GM23338 (cell line): ENCODE data around the gene SMTNL1. TPM values are rescaled to one million over a fixed set of nuclear protein-coding genes. Genes with fewer than 3 reads are reported as not detected.

ENCODE experiments used
- ATAC-seq: fragments of 200-7000 bp; cut with Tn5 transposase; 3 replicates; pipeline ENCODE4 v1.9.1; 2020
- DNase-seq: peaks from one replicate; pipeline ENCODE4 v3.0.0-alpha.2; 2015; ENCODE audit warnings: low spot score
- H2AFZ ChIP-seq: fragments of 200-600 bp; sonication (generic); 2 replicates; pipeline ENCODE4 v1.8.0; 2016; ENCODE audit warnings: antibody characterized with exemption, mild to moderate bottlenecking, moderate library complexity
- H3F3A ChIP-seq: fragments of 200-600 bp; sonication (generic); replicated peaks from 2 replicates; pipeline ENCODE4 v1.8.0; 2017; ENCODE audit warnings: antibody characterized with exemption, mixed run types, low read depth
- H3K27ac ChIP-seq: fragments of 200-600 bp; sonication (generic); 2 replicates; pipeline ENCODE4 v1.6.1; 2016; ENCODE audit warnings: low read depth
- H3K27me3 ChIP-seq: fragments of 200-600 bp; sonication (generic); 2 replicates; pipeline ENCODE4 v1.8.0; 2016; ENCODE audit warnings: mild to moderate bottlenecking, mixed run types, moderate library complexity; ENCODE audit not compliant: insufficient read depth
- H3K36me3 ChIP-seq: fragments of 200-600 bp; sonication (generic); 2 replicates; pipeline ENCODE4 v1.8.0; 2016; ENCODE audit warnings: mild to moderate bottlenecking; ENCODE audit not compliant: insufficient read depth
- H3K4me1 ChIP-seq: fragments of 200-600 bp; sonication (generic); 2 replicates; pipeline ENCODE4 v1.8.0; 2016; ENCODE audit warnings: mild to moderate bottlenecking, moderate library complexity; ENCODE audit not compliant: insufficient read depth
- H3K4me2 ChIP-seq: fragments of 200-600 bp; sonication (generic); 2 replicates; pipeline ENCODE4 v1.7.1; 2017; ENCODE audit warnings: mixed run types
- H3K4me3 ChIP-seq: fragments of 200-600 bp; sonication (generic); 2 replicates; pipeline ENCODE4 v1.6.1; 2016; ENCODE audit warnings: mixed run types
- H3K79me2 ChIP-seq: fragments of 200-600 bp; sonication (generic); replicated peaks from 2 replicates; pipeline ENCODE4 v1.8.0; 2017; ENCODE audit warnings: mild to moderate bottlenecking; ENCODE audit not compliant: insufficient read depth
- H3K9me2 ChIP-seq: fragments of 200-600 bp; sonication (generic); 2 replicates; pipeline ENCODE4 v1.8.0; 2017; ENCODE audit not compliant: insufficient read depth
- H4K20me1 ChIP-seq: fragments of 200-600 bp; sonication (generic); replicated peaks from 2 replicates; pipeline ENCODE4 v1.8.0; 2017; ENCODE audit warnings: mild to moderate bottlenecking; ENCODE audit not compliant: insufficient read depth
- H3K27ac Mint-ChIP-seq: 2 replicates; pipeline ENCODE4 v1.8.0; 2020; ENCODE audit warnings: inconsistent platforms, mild to moderate bottlenecking, moderate library complexity, mixed read lengths
- H3K27me3 Mint-ChIP-seq: 3 replicates; pipeline ENCODE4 v1.8.0; 2022; ENCODE audit warnings: low read depth, mild to moderate bottlenecking, moderate library complexity, mixed read lengths, inconsistent platforms; ENCODE audit not compliant: insufficient read depth, poor library complexity
- H3K36me3 Mint-ChIP-seq: 3 replicates; pipeline ENCODE4 v1.8.0; 2021; ENCODE audit warnings: low read depth, mild to moderate bottlenecking, inconsistent platforms, moderate library complexity, mixed read lengths
- H3K4me1 Mint-ChIP-seq: 3 replicates; pipeline ENCODE4 v1.8.0; 2020; ENCODE audit warnings: mild to moderate bottlenecking, inconsistent platforms, mixed read lengths
- H3K4me3 Mint-ChIP-seq: 3 replicates; pipeline ENCODE4 v1.8.0; 2021; ENCODE audit warnings: moderate library complexity, mild to moderate bottlenecking, inconsistent platforms, mixed read lengths
- H3K9me3 Mint-ChIP-seq: 3 replicates; pipeline ENCODE4 v1.8.0; 2020; ENCODE audit warnings: moderate library complexity, mild to moderate bottlenecking, inconsistent platforms, mixed read lengths
- CREB1 ChIP-seq: fragments of 250-450 bp; sonication (Bioruptor Pico); IDR thresholded peaks from 2 replicates; pipeline ENCODE4 v1.5.0; 2020; ENCODE audit warnings: low read depth, mild to moderate bottlenecking, moderate library complexity
- CTCF ChIP-seq, 2 experiments: fragments of 200-600 bp in 1 of 2; sonication (generic) in 1 of 2; conservative IDR thresholded peaks; 2 replicates each; pipeline versions ENCODE4 v1.5.1 to v1.6.1; 2016 to 2017; ENCODE audit warnings: antibody characterized with exemption in 2 of 2, low read depth in 2 of 2, mild to moderate bottlenecking in 2 of 2, moderate library complexity in 1 of 2
- ETS1 ChIP-seq: IDR thresholded peaks from 2 replicates; pipeline ENCODE4 v1.6.1; 2016; ENCODE audit warnings: antibody characterized with exemption
- EZH2 ChIP-seq: fragments of 200-600 bp; sonication (generic); IDR thresholded peaks from one replicate; pipeline ENCODE4 v1.8.0; 2017; ENCODE audit warnings: antibody characterized with exemption, mild to moderate bottlenecking, low read depth; ENCODE audit not compliant: unreplicated experiment
- EZH2phosphoT487 ChIP-seq: fragments of 200-600 bp; sonication (generic); IDR thresholded peaks from one replicate; pipeline ENCODE4 v1.8.1; 2018; ENCODE audit warnings: antibody characterized with exemption; ENCODE audit not compliant: unreplicated experiment
- JUNB ChIP-seq: IDR thresholded peaks from one replicate; pipeline ENCODE4 v1.6.1; 2016; ENCODE audit warnings: antibody characterized with exemption; ENCODE audit not compliant: unreplicated experiment
- NANOG ChIP-seq: IDR thresholded peaks from 2 replicates; pipeline ENCODE4 v1.6.1; 2016; ENCODE audit warnings: antibody characterized with exemption, borderline replicate concordance
- POLR2AphosphoS5 ChIP-seq: IDR thresholded peaks from 2 replicates; pipeline ENCODE4 v1.6.1; 2016; ENCODE audit warnings: antibody characterized with exemption, low read depth
- REST ChIP-seq: IDR thresholded peaks from one replicate; pipeline ENCODE4 v1.6.1; 2018; ENCODE audit warnings: antibody characterized with exemption; ENCODE audit not compliant: unreplicated experiment
- STAT1 ChIP-seq: IDR thresholded peaks from one replicate; pipeline ENCODE4 v1.6.1; 2016; ENCODE audit warnings: antibody characterized with exemption; ENCODE audit not compliant: unreplicated experiment
- ZNF114 ChIP-seq: fragments of 250-450 bp; sonication (Bioruptor Pico); IDR thresholded peaks from 2 replicates; pipeline ENCODE4 v1.5.0; 2020; ENCODE audit warnings: mild to moderate bottlenecking, moderate library complexity
- ZNF331 ChIP-seq: fragments of 250-450 bp; sonication (Bioruptor Pico); IDR thresholded peaks from 2 replicates; pipeline ENCODE4 v1.5.0; 2020; ENCODE audit warnings: low read depth, mild to moderate bottlenecking, moderate library complexity
- ZNF462 ChIP-seq: fragments of 250-450 bp; sonication (Bioruptor Pico); IDR thresholded peaks from 2 replicates; pipeline ENCODE4 v1.5.0; 2020; ENCODE audit warnings: mild to moderate bottlenecking, moderate library complexity
- polyA plus RNA-seq: library from polyadenylated mRNA; unstranded; fragments of >200 nt; fragmentation: Nextera tagmentation; extraction: Ambion mirVana; gene quantifications from 2 replicates; pipeline ENCODE4 v1.2.1, GENCODE V29; 2016
- total RNA-seq: library from RNA; depleted of rRNA; stranded (reverse); fragments of >200 nt; shearing (Covaris generic); gene quantifications from 2 replicates; pipeline ENCODE4 v1.2.3, GENCODE V29; 2014

SMTNL1 gene
- total and polyA plus RNA-seq, 2 experiments from 2014 or later = 0.31 to 0.70 TPM

- TF ChIP-seq STAT1 = no peak
These were observed 1.9 kb downstream of the SMTNL1 start (continued) for GRCh38 chr11:57539342-57539741.

- Mint-ChIP-seq H3K4me1 (peaks cover 38% of the 10 kb centered on the region), H3K27me3 (peaks cover 18% of the 10 kb centered on the region), H3K9me3 (peaks cover 3% of the 10 kb centered on the region; the same call in 2 of the 3 replicates), H3K36me3 (no peaks in the 10 kb centered on the region; the same call in 2 of the 3 replicates), H3K4me3 (no peak overlapping the region), H3K27ac (no peak overlapping the region)
- Histone ChIP-seq H2AFZ (no peak overlapping the region), H3K27me3 (no peaks in the 10 kb centered on the region), H3K79me2 (no peaks in the 10 kb centered on the region), H3K4me3 (no peak overlapping the region), H3F3A (no peaks in the 10 kb centered on the region), H3K9me2 (no peaks in the 10 kb centered on the region), H3K4me1 (peaks cover 23% of the 10 kb centered on the region), H3K27ac (no peak overlapping the region), H4K20me1 (no peaks in the 10 kb centered on the region), H3K36me3 (no peaks in the 10 kb centered on the region), H3K4me2 (no peak overlapping the region)
- no peak for TF ChIP-seq ZNF331 (CRISPR knock-in tag)
- no peak for TF ChIP-seq NANOG
- TF ChIP-seq STAT1 = no peak
- TF ChIP-seq CREB1 (CRISPR knock-in tag) = no peak
- TF ChIP-seq EZH2phosphoT487 = no peak
- no peak for TF ChIP-seq EZH2
- no peak for TF ChIP-seq ETS1
- TF ChIP-seq POLR2AphosphoS5 = no peak
- no peak for TF ChIP-seq ZNF114
- no peak for TF ChIP-seq REST
- no peak for TF ChIP-seq ZNF462 (CRISPR knock-in tag)
- no peak for TF ChIP-seq CTCF (conservative IDR thresholded peaks at IDR 0.05; ENCODE audit: low read depth in 2 of 2)
- TF ChIP-seq JUNB = no peak
- ATAC-seq (no peak), DNase-seq (no peak)
These were observed 3.8 kb downstream of the SMTNL1 start for GRCh38 chr11:57541169-57541568.
